Thyroid gland (tissue), 4 donors: Measurements from ENCODE around the gene HNRNPDL.

ENCODE experiments used
- POLR2A ChIP-seq, 2 donors: fragments of 450-650 bp; IDR thresholded peaks; one replicate each; pipeline ENCODE4 v1.6.1; 2017; ENCODE audit warnings: antibody characterized with exemption in 2 of 2, mild to moderate bottlenecking in 2 of 2, moderate library complexity in 1 of 2
- TF ChIP-seq, protein P1 (sequence below), 6 experiments: fragments of 200-600 bp in 3 of 6; fragments of 450-650 bp in 3 of 6; sonication (generic) in 3 of 6; IDR thresholded peaks; one replicate each; pipeline ENCODE4 v1.5.1; 2016 to 2019; ENCODE audit warnings: antibody characterized with exemption in 6 of 6, mild to moderate bottlenecking in 2 of 6, inconsistent platforms in 1 of 6, moderate library complexity in 1 of 6

DNA sequence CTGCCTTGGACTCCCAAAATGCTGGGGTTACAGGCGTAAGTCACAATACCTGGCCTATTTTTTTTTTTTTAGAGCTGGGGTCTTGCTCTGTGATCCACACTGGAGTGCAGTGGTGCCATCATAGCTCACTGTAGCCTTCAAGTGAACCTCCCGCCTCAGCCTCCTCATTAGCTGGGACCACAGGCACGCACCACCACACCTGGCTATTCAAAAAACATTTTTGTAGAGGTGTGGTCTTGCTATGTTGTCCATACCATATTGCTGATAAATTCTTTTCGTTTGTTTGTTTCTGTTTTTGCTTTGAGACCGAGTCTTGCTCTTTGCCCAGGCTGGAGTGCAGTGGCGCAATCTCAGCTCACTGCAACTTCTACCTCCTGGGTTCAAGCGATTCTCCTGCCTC, 21.8 kb upstream of the HNRNPDL start:
- no peak for TF ChIP-seq POLR2A (IDR thresholded peaks at IDR 0.05)
- TF ChIP-seq, protein P1, sequence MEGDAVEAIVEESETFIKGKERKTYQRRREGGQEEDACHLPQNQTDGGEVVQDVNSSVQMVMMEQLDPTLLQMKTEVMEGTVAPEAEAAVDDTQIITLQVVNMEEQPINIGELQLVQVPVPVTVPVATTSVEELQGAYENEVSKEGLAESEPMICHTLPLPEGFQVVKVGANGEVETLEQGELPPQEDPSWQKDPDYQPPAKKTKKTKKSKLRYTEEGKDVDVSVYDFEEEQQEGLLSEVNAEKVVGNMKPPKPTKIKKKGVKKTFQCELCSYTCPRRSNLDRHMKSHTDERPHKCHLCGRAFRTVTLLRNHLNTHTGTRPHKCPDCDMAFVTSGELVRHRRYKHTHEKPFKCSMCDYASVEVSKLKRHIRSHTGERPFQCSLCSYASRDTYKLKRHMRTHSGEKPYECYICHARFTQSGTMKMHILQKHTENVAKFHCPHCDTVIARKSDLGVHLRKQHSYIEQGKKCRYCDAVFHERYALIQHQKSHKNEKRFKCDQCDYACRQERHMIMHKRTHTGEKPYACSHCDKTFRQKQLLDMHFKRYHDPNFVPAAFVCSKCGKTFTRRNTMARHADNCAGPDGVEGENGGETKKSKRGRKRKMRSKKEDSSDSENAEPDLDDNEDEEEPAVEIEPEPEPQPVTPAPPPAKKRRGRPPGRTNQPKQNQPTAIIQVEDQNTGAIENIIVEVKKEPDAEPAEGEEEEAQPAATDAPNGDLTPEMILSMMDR (IDR thresholded peaks at IDR 0.05): no peak
